Measurements from ENCODE around the gene CDKN3.

CDKN3 gene, protein sequence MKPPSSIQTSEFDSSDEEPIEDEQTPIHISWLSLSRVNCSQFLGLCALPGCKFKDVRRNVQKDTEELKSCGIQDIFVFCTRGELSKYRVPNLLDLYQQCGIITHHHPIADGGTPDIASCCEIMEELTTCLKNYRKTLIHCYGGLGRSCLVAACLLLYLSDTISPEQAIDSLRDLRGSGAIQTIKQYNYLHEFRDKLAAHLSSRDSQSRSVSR

DNA sequence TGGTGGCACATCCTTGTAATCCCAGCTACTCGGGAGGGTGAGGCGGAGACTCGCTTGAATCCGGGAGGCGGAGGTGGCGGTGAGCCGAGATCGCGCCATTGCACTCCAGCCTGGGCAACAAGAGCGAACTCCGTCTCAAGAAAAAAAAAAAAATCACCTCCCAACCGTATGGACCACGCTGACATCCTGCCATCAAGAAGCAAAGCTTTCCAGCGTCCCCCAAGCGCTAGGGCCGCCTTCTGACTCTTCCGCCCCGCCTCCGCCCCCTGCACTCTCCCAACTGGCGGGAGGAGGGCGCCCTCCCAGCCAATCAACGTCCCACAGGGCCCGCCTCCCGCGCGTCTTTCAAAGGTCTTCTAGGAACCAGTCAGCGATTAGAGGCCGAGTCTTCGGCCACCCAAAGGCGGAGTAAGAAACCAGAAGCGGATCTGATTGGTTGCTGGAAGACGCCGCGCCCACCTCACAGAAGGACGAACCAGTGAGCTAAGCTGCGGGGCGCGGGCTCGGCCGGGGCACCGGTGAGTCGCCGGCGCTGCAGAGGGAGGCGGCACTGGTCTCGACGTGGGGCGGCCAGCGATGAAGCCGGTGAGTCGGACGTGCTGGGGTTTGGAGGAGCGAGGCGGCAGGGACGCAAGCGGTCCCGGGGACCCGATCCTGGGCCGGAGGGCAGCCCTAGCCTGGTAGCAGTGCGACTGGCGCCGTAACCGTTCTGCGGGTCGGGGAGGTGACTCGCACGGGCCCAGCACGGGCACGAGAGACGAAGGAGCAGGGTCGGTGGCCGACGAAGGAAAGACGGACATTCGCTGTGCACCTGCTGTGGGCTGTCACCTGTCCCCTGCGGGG is at the start of gene CDKN3:
Gene CDKN3 (plus strand): TSS at position 515 of the 843 bp plus-strand sequence. CDS start 62 bp downstream, at position 577.
- peak; percentile 89 for FAIRE-seq
- peak; percentile 100 for DNase-seq (ENCODE audit: low spot score)

DNA sequence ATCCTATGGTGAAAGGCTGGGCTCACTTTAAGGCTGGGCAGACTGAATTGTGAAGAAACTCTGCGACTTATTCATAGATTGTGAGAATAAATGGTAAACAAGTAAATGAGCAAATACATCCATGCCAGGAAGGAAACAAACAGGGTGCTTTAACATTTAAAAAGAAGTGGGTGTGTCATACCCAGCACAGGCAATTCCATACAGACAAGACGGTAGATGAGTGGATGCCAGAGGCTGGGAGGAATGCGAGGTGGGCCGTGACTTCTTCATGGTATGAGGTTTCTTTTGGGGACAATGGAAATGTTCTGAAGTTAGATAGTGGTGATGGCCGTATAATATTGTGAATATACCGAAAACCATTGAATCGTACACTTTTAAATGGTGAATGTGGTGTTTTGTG is 49.8 kb upstream of the CDKN3 start:
- no peak for FAIRE-seq

DNA sequence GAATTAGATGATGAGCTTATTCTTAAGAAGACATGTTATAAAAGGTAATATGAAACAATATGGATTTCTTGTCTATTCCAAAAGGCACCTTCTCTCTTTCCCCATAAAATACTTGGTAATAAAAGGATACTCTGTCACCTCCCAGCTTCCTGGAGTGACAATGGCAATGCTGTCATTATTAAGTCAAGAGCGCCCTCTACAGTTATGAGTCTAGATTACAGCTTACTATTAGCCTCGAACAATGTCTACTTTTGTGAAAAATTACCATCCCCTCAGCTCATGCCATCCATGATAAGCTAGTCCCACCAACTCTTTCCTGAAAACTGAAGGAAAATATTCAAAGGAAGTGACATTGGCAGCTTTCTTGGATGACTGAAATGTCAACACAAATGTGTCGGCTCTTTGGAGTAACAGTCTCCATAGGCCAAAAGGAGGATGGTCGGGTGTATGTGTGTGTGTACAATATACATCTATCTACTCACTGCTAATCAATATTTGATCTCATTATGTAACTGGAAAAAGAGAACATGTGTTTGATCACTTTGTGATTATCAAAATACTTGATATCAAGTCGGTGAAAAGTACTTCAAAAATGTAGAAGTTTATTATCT is 48.7 kb upstream of the CDKN3 start:
- peak; percentile 79 for DNase-seq (ENCODE audit: low spot score)

More for the DNA sequence above, 49.8 kb upstream of the CDKN3 start:
- DNase-seq (ENCODE audit: low spot score), result no peak

DNA sequence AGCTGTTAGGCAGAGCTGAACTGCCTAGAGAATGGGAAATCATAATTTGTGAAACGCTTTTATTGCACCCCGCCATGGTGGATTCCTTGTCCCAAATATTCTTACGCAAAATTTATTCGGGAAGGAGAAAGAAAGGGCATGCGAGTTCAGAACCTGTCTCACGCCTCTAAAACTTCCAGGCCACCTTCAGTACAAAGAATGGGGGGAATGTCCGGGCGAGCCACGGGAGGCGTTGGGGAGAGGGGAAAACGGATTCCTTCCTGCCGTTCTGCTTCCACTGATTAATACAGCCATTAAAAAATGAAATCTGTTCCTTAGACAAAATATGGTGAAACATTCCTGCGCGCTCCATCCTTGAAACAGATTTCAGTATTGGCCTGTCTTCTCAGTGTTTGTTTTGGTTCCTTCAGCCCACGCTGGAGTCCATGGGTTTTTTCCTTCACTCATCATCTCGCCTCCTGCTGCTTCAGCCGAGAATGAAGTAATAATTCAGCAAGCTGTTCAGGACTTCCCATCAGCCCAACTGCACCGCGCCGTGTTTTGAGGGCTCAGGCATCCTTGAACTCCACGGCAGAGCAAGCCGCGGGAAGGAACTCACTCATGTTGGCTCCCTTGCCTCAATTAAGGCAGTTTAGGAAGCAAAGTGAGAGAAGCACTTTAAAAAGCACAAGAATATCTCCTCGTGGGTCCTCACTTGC is 47.7 kb upstream of the CDKN3 start:
- DNase-seq (ENCODE audit: low spot score) (no peak), FAIRE-seq (peak; percentile 48)

More for the DNA sequence above, 48.7 kb upstream of the CDKN3 start:
- peak; percentile 82 for FAIRE-seq

DNA sequence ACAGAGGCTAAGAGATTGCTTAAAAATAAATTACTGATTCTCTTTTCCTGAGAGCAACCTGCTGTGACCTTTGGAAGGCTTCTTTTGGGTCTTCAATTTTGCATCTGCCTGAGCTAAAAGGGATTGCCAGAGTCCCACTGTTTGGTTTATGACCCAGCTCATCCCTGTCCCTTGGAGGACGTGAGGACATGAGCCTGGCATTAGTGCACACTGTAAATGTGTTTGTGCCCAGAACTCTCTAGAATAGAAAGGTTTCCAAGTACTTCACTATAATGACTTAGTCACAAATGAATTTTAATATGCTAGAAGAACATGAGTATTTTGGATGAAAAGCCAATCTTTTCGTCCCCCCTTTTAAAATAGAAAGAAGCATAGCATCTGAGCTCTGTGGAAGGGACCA is 47.1 kb upstream of the CDKN3 start:
- DNase-seq (ENCODE audit: low spot score) (no peak), FAIRE-seq (no peak)

DNA sequence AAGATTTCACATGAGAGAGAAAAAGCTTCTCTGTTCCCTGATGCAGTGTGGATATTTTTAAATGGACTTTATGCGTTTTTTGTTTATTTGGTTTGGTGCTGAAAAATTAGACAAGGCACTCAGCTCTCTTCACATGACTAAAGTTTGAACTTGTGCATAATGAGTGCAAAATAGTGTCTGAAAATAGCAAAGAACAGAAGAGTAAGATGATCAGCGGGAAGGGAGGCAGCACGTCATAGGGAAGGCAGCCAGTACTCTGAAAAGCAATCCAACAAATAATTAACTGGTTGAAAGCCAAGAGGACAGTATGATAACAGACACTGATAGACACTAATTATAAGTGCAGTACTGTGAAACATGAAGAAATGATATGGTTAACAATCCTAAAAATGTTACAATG is 46.6 kb upstream of the CDKN3 start:
- FAIRE-seq, result peak; percentile 61

DNA sequence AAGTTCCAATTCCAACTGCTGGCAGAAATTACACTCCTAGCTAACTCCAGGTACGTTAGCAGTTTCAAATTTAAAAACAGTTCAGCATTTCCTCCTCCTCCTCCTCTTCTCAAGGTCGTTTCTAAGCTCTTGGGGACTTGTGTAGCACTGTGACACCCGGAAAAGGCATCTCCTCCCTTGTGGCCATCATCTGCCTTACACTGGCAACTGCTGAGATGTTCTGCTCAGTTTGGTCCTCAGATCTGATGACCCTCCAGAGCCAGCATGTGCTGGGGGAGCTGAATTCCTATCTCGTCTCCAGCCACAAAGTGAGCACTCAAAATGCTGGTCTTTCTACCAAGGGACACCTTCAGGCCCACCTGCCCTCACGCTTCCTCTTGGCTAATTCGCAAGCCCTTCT is 43.5 kb upstream of the CDKN3 start:
- no peak for DNase-seq (ENCODE audit: low spot score)
- FAIRE-seq, result peak; percentile 62

More for the DNA sequence above, 46.6 kb upstream of the CDKN3 start:
- DNase-seq (ENCODE audit: low spot score), result no peak

DNA sequence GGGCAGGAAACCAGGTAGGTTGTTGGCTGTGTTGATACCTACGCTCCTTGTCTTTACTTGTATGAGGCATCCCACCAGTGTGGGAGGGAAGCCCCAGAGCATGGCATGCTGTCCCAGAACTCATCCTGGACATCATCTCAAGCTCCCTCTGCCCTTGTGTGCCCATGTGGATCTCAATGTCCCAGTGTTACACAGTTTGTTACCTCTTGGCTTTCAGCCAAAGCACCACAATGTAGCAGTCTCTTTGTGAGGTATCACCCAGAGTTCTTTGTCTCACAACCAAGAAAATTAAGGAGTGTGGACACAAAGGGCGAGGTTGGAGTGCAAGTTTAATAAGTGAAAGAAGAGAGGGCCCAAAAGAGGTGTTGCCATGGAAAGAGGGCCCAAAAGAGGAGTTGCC is 43.1 kb upstream of the CDKN3 start:
- FAIRE-seq (peak; percentile 55), DNase-seq (ENCODE audit: low spot score) (no peak)

DNA sequence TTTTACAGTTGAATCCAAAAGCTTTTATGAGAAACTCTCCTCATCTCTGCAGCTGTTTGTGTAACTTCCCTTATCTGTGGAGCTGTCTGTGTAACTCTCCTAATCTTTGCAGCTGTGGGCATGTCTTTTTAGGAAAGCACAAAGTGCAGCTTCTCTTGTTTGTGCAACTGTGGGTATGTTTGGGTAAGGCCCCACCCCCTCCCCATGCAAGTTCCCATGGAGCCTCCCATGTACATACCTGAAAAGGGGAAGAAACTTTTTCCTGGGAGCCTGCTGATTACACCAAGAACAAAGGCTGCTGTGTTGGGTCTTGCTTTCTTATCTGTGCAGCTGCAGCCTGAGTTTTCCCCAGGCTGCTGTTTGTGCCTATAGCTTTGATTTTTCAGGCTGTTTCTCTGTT is 42.7 kb upstream of the CDKN3 start:
- no peak for FAIRE-seq
- DNase-seq (ENCODE audit: low spot score), result no peak

DNA sequence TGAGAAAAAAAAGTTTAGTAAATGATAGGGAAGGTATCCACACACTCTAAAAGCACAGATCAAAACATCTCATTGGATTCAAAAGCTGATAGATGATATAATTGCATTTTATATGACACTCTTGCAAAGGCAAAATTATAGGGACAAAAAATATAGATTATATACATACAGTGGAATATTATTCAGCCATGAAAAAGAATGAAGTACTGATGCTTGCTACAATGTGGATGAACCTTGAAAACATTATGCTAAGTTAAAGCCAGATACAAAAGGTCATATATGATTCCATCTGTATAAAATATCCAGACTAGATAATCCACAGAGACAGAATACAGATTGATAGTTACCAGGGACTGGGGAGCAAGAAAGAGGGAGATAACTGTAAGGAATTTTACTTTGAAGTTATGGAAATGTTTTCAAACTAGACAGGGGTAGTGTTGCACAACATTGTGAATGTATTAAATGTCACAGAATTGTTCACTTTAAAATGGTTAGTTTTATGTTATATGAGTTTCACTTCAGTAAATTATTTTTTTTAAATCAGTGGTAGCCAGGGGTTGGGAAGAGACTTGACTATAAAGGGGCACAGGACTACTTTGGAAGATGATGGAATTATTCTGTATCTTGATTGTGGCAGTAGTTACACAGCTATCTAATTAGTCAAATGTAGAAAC is 41.7 kb upstream of the CDKN3 start:
- FAIRE-seq, result peak; percentile 48
- no peak for DNase-seq (ENCODE audit: low spot score)

DNA sequence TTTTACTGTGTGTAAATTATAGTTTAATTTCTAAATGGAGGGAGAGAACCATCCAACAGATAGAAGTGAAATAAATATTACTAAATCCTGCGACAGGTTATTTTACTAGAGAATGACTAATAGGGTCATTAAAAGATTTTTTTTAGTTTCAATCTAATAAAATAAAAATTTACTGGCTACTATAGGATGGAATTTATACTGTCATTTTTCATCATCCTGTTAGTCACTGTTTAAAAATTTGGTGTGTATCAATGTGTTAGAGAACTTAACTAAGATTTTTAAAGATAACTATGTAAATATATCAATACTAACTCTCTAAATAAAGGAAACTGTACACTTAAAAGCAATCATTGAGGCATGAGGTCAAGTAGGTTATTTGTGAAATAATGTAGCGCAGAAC is 41.1 kb upstream of the CDKN3 start:
- FAIRE-seq (no peak), DNase-seq (ENCODE audit: low spot score) (no peak)

DNA sequence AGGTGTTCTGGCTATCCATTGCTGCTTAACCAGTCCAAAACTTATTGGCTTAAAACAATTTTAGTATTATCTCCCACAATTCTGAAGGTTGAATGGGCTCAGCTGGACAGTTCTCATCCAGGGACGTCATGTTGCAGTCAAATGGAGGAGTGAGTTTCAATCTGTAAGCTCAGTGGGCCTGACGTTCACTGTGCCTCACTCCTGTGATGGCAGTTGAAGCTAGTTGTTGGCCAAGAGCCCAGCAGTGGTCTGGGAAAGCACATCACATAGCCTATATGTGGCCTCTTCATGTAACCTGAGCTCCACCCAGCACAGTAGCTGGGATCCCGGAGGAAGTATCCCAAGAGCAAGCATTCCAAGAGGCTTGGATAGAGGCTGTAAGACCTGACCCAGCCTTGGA is 40.6 kb upstream of the CDKN3 start:
- peak; percentile 92 for FAIRE-seq
- peak; percentile 75 for DNase-seq (ENCODE audit: low spot score)

DNA sequence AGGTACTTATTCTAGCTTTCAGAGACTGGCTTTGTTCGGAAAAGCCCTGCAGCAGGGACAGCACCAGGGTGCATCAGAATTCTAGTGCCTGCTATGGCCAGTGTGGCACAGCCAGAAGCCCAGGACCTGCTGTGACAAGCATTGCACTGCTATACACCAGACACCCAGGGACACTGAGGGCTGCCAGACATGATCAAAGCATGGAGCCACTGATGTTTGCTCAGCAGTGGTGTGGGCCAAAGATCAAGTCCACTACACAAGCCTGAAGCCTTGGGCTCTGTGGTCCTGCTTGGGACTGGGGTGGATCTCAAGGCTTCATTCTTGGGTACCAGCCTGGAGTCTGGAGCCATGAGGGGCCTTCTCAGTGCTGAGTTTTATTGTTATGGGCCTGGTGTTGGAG is 36.1 kb upstream of the CDKN3 start:
- FAIRE-seq, result peak; percentile 35
- no peak for DNase-seq (ENCODE audit: low spot score)

DNA sequence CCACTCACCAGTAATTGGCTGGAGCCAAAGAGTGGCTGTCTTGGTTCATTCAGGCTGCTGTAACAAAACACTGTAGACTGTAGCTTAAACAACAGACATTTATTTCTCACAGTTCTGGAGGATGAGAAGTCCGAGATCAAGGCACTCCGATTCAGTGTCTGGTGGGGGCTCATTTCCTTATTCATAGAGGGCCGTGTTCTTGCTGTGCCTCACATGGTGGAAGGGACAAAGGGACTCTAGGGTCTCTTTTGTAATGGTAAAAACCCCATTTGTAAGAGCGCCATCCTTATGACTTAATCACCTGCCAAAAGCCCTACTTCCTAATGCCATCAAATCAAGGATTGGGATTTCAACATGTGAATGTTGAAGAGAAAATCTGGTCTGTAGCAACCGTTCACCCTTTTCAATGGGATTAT is 34.7 kb upstream of the CDKN3 start:
- DNase-seq (ENCODE audit: low spot score), result no peak
- FAIRE-seq, result no peak

DNA sequence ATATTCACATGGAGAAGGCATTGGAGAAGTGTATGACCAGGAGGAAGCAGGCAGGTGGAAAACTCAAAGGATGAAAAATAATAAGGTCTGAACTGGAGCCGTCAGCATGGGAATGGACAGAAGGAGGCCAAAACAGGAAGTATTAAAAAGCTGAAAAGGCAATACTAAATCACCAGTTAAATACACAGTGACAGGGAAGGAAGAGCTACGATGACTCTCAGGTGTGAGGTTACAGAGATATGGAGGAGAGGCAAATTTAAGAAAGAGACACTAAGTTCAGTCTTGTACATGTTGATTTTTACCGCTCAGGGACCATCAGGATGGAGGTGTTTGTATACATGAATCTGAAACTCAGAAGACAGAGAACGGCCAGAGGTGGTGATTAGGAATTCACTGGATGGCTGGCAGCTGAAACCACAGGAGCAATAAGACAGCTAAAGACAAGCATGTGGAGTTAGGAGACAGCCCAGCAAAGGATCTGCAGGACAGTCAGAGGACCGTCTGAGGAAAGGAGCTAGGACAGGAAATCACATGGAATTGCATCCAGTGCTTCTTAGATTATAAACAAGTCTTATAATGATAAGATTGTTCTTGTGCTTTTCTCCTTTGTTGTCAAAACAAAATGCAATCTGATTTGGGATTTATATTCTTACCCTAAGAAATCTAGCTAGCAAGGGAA is 33.9 kb upstream of the CDKN3 start:
- DNase-seq (ENCODE audit: low spot score), result no peak
- FAIRE-seq, result no peak

DNA sequence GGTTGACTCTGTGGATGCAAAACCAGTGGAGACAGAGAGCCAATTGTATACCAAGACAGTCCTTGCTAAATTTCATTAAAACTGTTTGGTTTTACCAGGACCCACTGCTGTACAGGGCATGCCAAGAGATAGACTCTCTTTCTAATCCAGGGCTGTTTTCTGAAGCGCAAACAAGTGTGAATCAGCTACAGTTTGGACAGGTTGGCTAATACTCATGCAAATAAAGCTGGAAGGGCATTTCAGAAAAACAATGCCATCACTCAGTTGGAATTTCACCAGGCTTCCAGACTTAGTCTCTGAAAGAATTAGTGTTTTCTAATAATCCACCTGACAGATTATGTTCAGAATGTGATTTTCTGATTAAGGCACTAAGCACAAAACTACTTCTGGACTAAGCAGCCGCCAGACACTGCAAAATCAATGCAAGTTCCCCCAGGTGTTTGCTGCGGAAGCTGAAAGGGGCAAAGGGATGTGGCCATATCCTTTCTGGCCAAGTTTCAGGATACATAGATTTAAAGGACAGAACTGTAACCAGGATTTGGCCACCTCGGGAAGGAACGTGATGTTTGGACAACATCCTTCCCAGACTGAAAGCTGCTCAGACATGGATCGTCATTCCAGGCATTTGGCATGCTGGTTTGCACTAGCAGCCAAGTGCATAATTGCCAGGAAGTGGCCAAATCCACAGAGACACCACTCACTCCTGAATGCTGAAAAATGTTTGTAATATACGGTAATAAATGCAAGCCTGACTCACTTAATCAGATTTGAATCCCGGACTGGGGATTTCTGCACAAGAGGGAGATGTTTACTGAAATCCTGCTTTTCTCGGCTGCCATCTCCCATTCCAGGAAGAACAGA is 32.0 kb upstream of the CDKN3 start:
- FAIRE-seq (peak; percentile 63), DNase-seq (ENCODE audit: low spot score) (no peak)

DNA sequence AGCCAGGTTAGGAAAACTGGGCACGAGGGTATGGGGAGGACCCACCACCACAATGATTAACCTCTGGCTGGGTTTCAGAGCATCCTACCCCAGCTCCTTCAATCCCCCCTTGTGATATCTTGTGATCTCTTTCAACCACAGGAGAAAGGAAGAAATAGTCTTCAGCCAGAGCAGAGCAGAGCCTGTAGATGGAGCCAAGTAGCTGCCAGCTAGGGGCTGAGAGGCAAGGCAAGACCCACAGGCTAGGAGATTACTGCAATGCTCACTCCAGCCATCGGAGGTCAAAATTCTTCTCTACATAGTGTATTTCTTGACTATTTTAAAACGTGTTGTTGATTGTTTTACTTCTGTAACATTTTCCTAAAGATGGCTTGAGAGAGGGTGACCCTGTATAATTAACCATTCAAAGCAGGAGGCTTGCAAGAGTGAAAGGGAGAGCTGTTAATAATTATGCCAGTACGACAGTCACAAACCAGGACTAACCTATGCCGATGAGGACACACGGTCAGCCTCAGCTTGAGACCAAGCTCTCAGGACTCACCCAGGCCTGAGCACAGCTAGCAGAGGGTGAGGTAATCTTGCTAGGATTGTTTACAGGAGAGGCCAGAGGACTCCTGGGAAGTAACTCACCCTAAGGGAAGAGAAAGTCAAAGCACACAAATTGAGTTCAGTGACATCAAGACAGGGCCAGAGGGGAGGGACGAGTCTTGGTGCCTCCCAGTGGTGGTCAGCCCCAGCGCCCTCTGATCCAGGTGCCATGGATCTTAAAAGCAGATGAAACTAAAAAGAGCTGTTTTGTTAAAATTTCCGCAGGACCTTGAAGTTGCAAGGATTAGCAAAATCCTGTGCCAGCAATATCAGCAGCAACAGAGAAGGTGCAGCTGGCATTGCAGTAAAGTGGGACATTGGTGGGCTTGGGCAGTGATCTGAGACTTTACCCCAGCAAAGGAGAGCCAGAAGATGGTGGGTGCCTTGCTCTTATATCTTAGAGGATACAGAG is 29.8 kb upstream of the CDKN3 start:
- DNase-seq (ENCODE audit: low spot score) (peak; percentile 62), FAIRE-seq (no peak)

DNA sequence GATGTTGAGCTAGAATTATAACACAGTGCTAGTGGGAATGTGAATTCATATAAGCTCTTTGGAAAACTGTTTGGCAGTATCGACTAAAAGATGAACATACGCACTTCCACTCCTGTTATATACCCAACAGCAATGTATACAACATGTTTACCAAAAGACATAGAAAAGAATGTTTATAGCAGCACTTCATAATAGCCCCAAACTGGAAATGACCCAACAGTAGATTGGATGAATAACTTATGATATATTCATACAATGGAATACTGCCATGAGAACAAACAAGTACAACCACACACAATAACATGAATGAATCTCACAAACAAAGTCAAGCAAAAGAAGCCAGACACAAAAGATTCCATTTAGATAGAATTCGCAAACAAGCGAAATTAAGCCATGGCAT is 28.5 kb upstream of the CDKN3 start:
- no peak for DNase-seq (ENCODE audit: low spot score)

More for the DNA sequence above, 28.5 kb upstream of the CDKN3 start:
- FAIRE-seq, result no peak

All from urothelium cell line (cell line).